HUES6 (cell line): Measurements from ENCODE around the gene ADAD2.

Experiments used
- H3K27ac ChIP-seq: 2 replicates; pipeline ENCODE4 v1.7.0; 2013; ENCODE audit warnings: low read depth, mild to moderate bottlenecking, low read length, inconsistent platforms
- H3K27me3 ChIP-seq: 2 replicates; pipeline ENCODE4 v1.6.1; 2013; ENCODE audit warnings: low read length; ENCODE audit not compliant: control insufficient read depth, insufficient read depth
- H3K36me3 ChIP-seq: 2 replicates; pipeline ENCODE4 v1.6.1; 2013; ENCODE audit warnings: low read length; ENCODE audit not compliant: control insufficient read depth, insufficient read depth
- H3K4me1 ChIP-seq: 2 replicates; pipeline ENCODE4 v1.6.1; 2013; ENCODE audit warnings: low read length; ENCODE audit not compliant: control insufficient read depth, insufficient read depth
- H3K4me3 ChIP-seq: 2 replicates; pipeline ENCODE4 v1.5.1; 2013; ENCODE audit warnings: low read depth, low read length
- H3K9ac ChIP-seq: one replicate; pipeline ENCODE4 v1.6.1; 2013; ENCODE audit warnings: mild to moderate bottlenecking, low read length
- H3K9me3 ChIP-seq: 2 replicates; pipeline ENCODE4 v1.6.1; 2013; ENCODE audit warnings: low read depth, low read length; ENCODE audit not compliant: control insufficient read depth, insufficient read depth

The ADAD2 gene

GRCh38 chr16:84159007-84159406, 31.9 kb upstream of the ADAD2 start:
- Histone ChIP-seq H3K4me3 (no peak overlapping the region), H3K36me3 (no peaks in the 10 kb centered on the region), H3K27ac (no peak overlapping the region), H3K9me3 (no peaks in the 10 kb centered on the region), H3K4me1 (no peaks in the 10 kb centered on the region), H3K27me3 (peaks cover under 1% of the 10 kb centered on the region; the same call in 1 of the 2 replicates), H3K9ac (no peak overlapping the region)

- Histone ChIP-seq H3K27me3 (peaks cover 7% of the 10 kb centered on the region; the same call in 1 of the 2 replicates), H3K4me1 (no peaks in the 10 kb centered on the region), H3K9ac (no peak overlapping the region), H3K9me3 (no peaks in the 10 kb centered on the region), H3K27ac (no peak overlapping the region), H3K36me3 (no peaks in the 10 kb centered on the region), H3K4me3 (no peak overlapping the region)
Observed at GRCh38 chr16:84159800-84160199, 31.2 kb upstream of the ADAD2 start.

- Histone ChIP-seq H3K36me3 (no peaks in the 10 kb centered on the region), H3K4me1 (no peaks in the 10 kb centered on the region), H3K4me3 (no peak overlapping the region), H3K9ac (no peak overlapping the region), H3K9me3 (no peaks in the 10 kb centered on the region), H3K27ac (no peak overlapping the region), H3K27me3 (peaks cover 7% of the 10 kb centered on the region; the same call in 1 of the 2 replicates)
Observed at GRCh38 chr16:84161037-84161436, 29.9 kb upstream of the ADAD2 start.

- Histone ChIP-seq H3K4me3 (no peak overlapping the region), H3K9ac (no peak overlapping the region), H3K27me3 (peaks cover 7% of the 10 kb centered on the region; the same call in 1 of the 2 replicates), H3K4me1 (no peaks in the 10 kb centered on the region), H3K36me3 (no peaks in the 10 kb centered on the region), H3K9me3 (no peaks in the 10 kb centered on the region), H3K27ac (no peak overlapping the region)
Observed at GRCh38 chr16:84161801-84162200, 29.2 kb upstream of the ADAD2 start.

- peaks cover 7% of the 10 kb centered on the region; the same call in 1 of the 2 replicates for H3K27me3 ChIP-seq
- H3K4me3 ChIP-seq = no peak overlapping the region
- H3K36me3 ChIP-seq = no peaks in the 10 kb centered on the region
- no peaks in the 10 kb centered on the region for H3K4me1 ChIP-seq
- no peak overlapping the region for H3K9ac ChIP-seq
- H3K9me3 ChIP-seq = no peaks in the 10 kb centered on the region
- H3K27ac ChIP-seq = no peak overlapping the region
Observed at GRCh38 chr16:84165746-84166145, 25.2 kb upstream of the ADAD2 start.

- no peaks in the 10 kb centered on the region for H3K4me1 ChIP-seq
- H3K27me3 ChIP-seq = peaks cover 7% of the 10 kb centered on the region; the same call in 1 of the 2 replicates
- H3K27ac ChIP-seq = no peak overlapping the region
- H3K4me3 ChIP-seq = no peak overlapping the region
- H3K9ac ChIP-seq = no peak overlapping the region
- H3K9me3 ChIP-seq = no peaks in the 10 kb centered on the region
- no peaks in the 10 kb centered on the region for H3K36me3 ChIP-seq
Observed at GRCh38 chr16:84166796-84167695, 23.9 kb upstream of the ADAD2 start.

GRCh38 chr16:84169765-84170310, 21.1 kb upstream of the ADAD2 start:
- Histone ChIP-seq H3K4me3 (no peak overlapping the region), H3K36me3 (no peaks in the 10 kb centered on the region), H3K4me1 (no peaks in the 10 kb centered on the region), H3K27me3 (no peaks in the 10 kb centered on the region), H3K27ac (no peak overlapping the region), H3K9me3 (no peaks in the 10 kb centered on the region), H3K9ac (no peak overlapping the region)

GRCh38 chr16:84174396-84174795, 16.6 kb upstream of the ADAD2 start:
- H3K4me1 ChIP-seq = peaks cover 10% of the 10 kb centered on the region; the same call in 1 of the 2 replicates
- no peak overlapping the region for H3K27ac ChIP-seq
- H3K9ac ChIP-seq = no peak overlapping the region
- H3K27me3 ChIP-seq = no peaks in the 10 kb centered on the region
- no peak overlapping the region for H3K4me3 ChIP-seq
- peaks cover 19% of the 10 kb centered on the region for H3K36me3 ChIP-seq
- H3K9me3 ChIP-seq = no peaks in the 10 kb centered on the region

GRCh38 chr16:84175350-84176081, 15.4 kb upstream of the ADAD2 start:
- Histone ChIP-seq H3K27me3 (no peaks in the 10 kb centered on the region), H3K9me3 (no peaks in the 10 kb centered on the region), H3K27ac (no peak overlapping the region), H3K4me1 (peaks cover 10% of the 10 kb centered on the region; the same call in 1 of the 2 replicates), H3K36me3 (peaks cover 28% of the 10 kb centered on the region), H3K4me3 (no peak overlapping the region), H3K9ac (no peak overlapping the region)

GRCh38 chr16:84176192-84177053, 14.5 kb upstream of the ADAD2 start:
- H3K4me3 ChIP-seq = no peak overlapping the region
- peaks cover 10% of the 10 kb centered on the region; the same call in 1 of the 2 replicates for H3K4me1 ChIP-seq
- H3K9ac ChIP-seq = no peak overlapping the region
- H3K27me3 ChIP-seq = no peaks in the 10 kb centered on the region
- no peak overlapping the region for H3K27ac ChIP-seq
- peaks cover 37% of the 10 kb centered on the region for H3K36me3 ChIP-seq
- no peaks in the 10 kb centered on the region for H3K9me3 ChIP-seq
